ENCODE data around the gene SLC14A1.

GRCh38 chr18:45765796-45766195 is 41.8 kb downstream of the SLC14A1 start:
- TF ChIP-seq YY1 (IDR thresholded peaks at IDR 0.05; ENCODE audit: insufficient read depth, insufficient read length) (no peak), ZNF274 (IDR thresholded peaks at IDR 0.05; ENCODE audit: low read depth, low read length) (no peak)

Measured in NT2/D1 (cell line).